ENCODE results near the gene PDZRN3. TPM values are rescaled to one million over a fixed set of nuclear protein-coding genes. Genes with fewer than 3 reads are reported as not detected.

The PDZRN3 gene
- total and polyA plus RNA-seq, 4 donors: 7.3 to 36.4 (median 16.3) TPM

DNA sequence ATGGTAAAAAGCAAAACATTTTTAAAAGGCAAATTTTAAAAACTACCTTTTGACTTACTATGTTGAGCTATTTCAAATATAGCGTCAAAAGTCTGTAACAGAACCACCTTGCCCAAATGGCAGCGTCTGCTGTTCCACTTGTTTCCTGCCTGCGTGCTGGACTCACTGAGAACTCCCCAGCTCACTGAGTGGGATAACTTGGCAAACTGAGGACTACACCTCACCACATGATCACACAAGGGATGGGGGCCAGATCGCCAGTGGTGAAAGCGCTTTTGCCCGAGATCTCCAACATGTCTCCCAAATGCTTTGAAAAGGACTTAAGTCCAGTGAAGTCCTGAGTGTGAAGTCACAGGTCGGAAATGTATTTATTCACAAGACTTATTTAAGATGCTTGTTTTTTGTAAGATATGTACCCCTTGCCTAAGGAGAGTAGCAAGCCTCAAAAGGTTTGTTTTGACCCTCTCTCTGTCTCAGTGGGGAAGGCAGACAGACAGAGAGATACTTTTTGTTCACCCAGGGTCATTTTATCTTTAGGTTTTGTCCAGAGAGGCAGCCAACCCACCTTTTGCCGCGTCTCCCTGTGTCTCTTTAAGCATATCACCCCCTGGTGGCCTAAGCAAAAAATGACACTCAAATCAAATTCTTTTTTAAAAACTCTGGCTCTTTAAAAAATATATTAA lies 192.6 kb downstream of the PDZRN3 start:
- Histone ChIP-seq H3K4me1 (ENCODE audit: control insufficient read depth in 5 of 5, insufficient read depth in 5 of 5, low read length in 5 of 5) (peaks cover 0 to 47% (median 5%) of the 10 kb centered on the region in 5 donors), H3K27ac (ENCODE audit: low read depth in 1 of 2, low read length in 1 of 2) (no peak overlapping the region)
- DNase-seq: peak in 2 of 3 donors; percentile 69 to 73

DNA sequence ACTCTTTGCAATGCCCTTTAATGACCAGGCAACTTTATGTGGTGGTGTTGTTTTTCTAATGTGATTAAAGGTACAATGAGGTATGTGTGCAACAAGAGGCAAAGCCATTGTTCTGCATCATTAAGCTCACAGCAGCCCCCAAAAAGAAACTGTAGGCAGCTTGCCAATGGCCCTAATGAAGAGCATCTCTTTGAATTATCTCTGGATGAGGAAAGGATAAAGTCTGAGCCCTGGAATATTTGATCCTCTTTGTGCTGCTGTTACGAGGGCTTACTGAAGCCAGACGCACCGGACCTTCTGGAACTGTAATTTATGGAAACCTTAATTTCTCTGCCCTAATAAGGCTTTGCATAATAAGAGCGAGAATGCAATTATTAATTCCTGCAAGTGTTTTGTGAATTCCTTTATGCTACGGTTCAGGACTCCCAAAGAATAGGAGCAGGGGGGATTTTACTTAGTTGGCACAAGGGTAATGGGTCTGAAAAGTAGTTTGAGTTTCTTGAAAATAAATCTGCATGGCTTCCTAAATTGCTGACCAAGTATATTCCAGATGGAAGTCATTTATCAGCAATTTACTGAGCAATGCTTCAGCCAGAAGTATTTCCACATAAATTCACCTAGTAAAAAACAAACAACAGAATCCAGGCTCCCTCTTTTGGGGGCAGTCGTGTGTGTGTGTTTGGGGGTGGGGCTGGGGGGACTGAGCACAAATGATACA lies 193.4 kb downstream of the PDZRN3 start:
- TF ChIP-seq CTCF (IDR thresholded peaks at IDR 0.05; ENCODE audit: control extremely low read depth, extremely low read depth): no peak
- Histone ChIP-seq H3K4me3 (no peak overlapping the region), H3K27ac (ENCODE audit: low read depth in 1 of 2, low read length in 1 of 2) (no peak overlapping the region), H3K9ac (ENCODE audit: insufficient read depth in 1 of 2, low read length in 2 of 2) (peak overlapping the region in 1 of 2 donors; percentile 59), H3K4me1 (ENCODE audit: control insufficient read depth in 5 of 5, insufficient read depth in 5 of 5, low read length in 5 of 5) (peaks cover 2 to 52% (median 5%) of the 10 kb centered on the region in 5 donors), H3K9me3 (ENCODE audit: control insufficient read depth in 4 of 4, insufficient read depth in 3 of 4, low read length in 3 of 4) (no peaks in the 10 kb centered on the region), H3K27me3 (ENCODE audit: control insufficient read depth in 3 of 3, insufficient read depth in 3 of 3, low read length in 2 of 3) (no peaks in the 10 kb centered on the region), H3K36me3 (ENCODE audit: control insufficient read depth in 4 of 4, insufficient read depth in 4 of 4, low read length in 4 of 4) (no peaks in the 10 kb centered on the region)
- DNase-seq (peak in 2 of 3 donors; percentile 39 to 62), ATAC-seq (ENCODE audit: insufficient read depth, low FRiP score) (no peak)
- 70 to 86% methylated on average over 6 of the region's 6 CpGs for WGBS, 2 donors

More for the DNA sequence above, 192.6 kb downstream of the PDZRN3 start:
- Histone ChIP-seq H3K36me3 (ENCODE audit: control insufficient read depth in 4 of 4, insufficient read depth in 4 of 4, low read length in 4 of 4) (no peaks in the 10 kb centered on the region), H3K4me3 (no peak overlapping the region), H3K9me3 (ENCODE audit: control insufficient read depth in 4 of 4, insufficient read depth in 3 of 4, low read length in 3 of 4) (no peaks in the 10 kb centered on the region), H3K27me3 (ENCODE audit: control insufficient read depth in 3 of 3, insufficient read depth in 3 of 3, low read length in 2 of 3) (no peaks in the 10 kb centered on the region), H3K9ac (ENCODE audit: insufficient read depth in 1 of 2, low read length in 2 of 2) (peak overlapping the region in 1 of 2 donors; percentile 59)
- WGBS, 2 donors: 52 to 53% methylated on average over 9 of the region's 9 CpGs
- no peak for TF ChIP-seq CTCF (IDR thresholded peaks at IDR 0.05; ENCODE audit: control extremely low read depth, extremely low read depth)
- ATAC-seq (ENCODE audit: insufficient read depth, low FRiP score): no peak

GRCh38 chr3:73427048-73427706 lies 197.6 kb downstream of the PDZRN3 start:
- H3K4me1 ChIP-seq (ENCODE audit: control insufficient read depth in 5 of 5, insufficient read depth in 5 of 5, low read length in 5 of 5): peaks cover 0 to 51% (median 3%) of the 10 kb centered on the region in 5 donors
- ATAC-seq (ENCODE audit: insufficient read depth, low FRiP score) (no peak), DNase-seq (no peak)
- no peaks in the 10 kb centered on the region for H3K9me3 ChIP-seq (ENCODE audit: control insufficient read depth in 4 of 4, insufficient read depth in 3 of 4, low read length in 3 of 4)
- H3K9ac ChIP-seq (ENCODE audit: insufficient read depth in 1 of 2, low read length in 2 of 2): no peak overlapping the region
- 77 to 80% methylated on average over 11 of the region's 11 CpGs for WGBS, 2 donors
- no peak for TF ChIP-seq CTCF (IDR thresholded peaks at IDR 0.05; ENCODE audit: control extremely low read depth, extremely low read depth)
- H3K27ac ChIP-seq (ENCODE audit: low read depth in 1 of 2, low read length in 1 of 2): peak overlapping the region; percentile 17 to 83
- H3K4me3 ChIP-seq: no peak overlapping the region
- H3K27me3 ChIP-seq (ENCODE audit: control insufficient read depth in 3 of 3, insufficient read depth in 3 of 3, low read length in 2 of 3): no peaks in the 10 kb centered on the region
- no peaks in the 10 kb centered on the region for H3K36me3 ChIP-seq (ENCODE audit: control insufficient read depth in 4 of 4, insufficient read depth in 4 of 4, low read length in 4 of 4)
